Right lobe of liver (tissue), 6 donors: ENCODE measurements around the gene ASPSCR1. TPM values are rescaled to one million over a fixed set of nuclear protein-coding genes. Genes with fewer than 3 reads are reported as not detected.
A peak's percentile ranks its signal among the peaks of the same experiment; 100 is the strongest.

Source experiments
- ATAC-seq, 4 donors: fragments of 200-7000 bp; cut with Tn5 transposase; one replicate each; pipeline ENCODE4 v1.9.1; 2020; ENCODE audit warnings: mild to moderate bottlenecking in 4 of 4, moderate library complexity in 4 of 4
- DNase-seq, 3 donors: peaks; one replicate each; pipeline ENCODE4 v3.0.0-alpha.2; 2020
- H3K27ac ChIP-seq, 3 donors: fragments of 200-600 bp; one replicate each; pipeline ENCODE4 v1.8.0; 2022
- H3K27me3 ChIP-seq, 2 donors: fragments of 200-600 bp; one replicate each; pipeline ENCODE4 v1.8.0; 2022
- H3K36me3 ChIP-seq, 4 donors: fragments of 200-600 bp; sonication (generic) in 1 of 4; one replicate each; pipeline versions ENCODE4 v1.5.1 to v1.8.0; 2017 to 2022; ENCODE audit warnings: control low read depth in 1 of 4
- H3K4me1 ChIP-seq, 4 donors: fragments of 200-600 bp; sonication (generic) in 1 of 4; one replicate each; pipeline versions ENCODE4 v1.5.1 to v1.8.0; 2017 to 2022; ENCODE audit warnings: control low read depth in 1 of 4
- H3K4me3 ChIP-seq, 3 donors: fragments of 200-600 bp; one replicate each; pipeline ENCODE4 v1.8.0; 2022
- H3K9me3 ChIP-seq, 4 donors: fragments of 200-600 bp; sonication (generic) in 1 of 4; one replicate each; pipeline versions ENCODE4 v1.5.1 to v1.8.0; 2017 to 2022; ENCODE audit warnings: control low read depth in 1 of 4
- POLR2A ChIP-seq: fragments of 450-650 bp; IDR thresholded peaks from one replicate; pipeline ENCODE4 v1.6.1; 2017; ENCODE audit warnings: antibody characterized with exemption, mild to moderate bottlenecking
- WGBS: methylation state at CpG from one replicate; pipeline ENCODE4 v1.1.6; 2018; ENCODE audit warnings: low coverage, low lambda C conversion rate; ENCODE audit not compliant: insufficient coverage; ENCODE audit errors: missing lambda C conversion rate; 5-methylcytosine and 5-hydroxymethylcytosine counted together
- intact Hi-C, 2 donors: fragments of 100-400 bp; cut with DNase I; formaldehyde crosslinking; loops; one replicate each; pipeline versions ENCODE4 v1.11.2 to v1.14.1; 2022
- total RNA-seq, 6 experiments: library from RNA; depleted of rRNA in 2 of 6; stranded (reverse); fragments of >200 nt in 2 of 6; fragmentation: NEBNext Ultra II Directional in 3 of 6; extraction: Animal tissue kit (Norgen Biotek cat#: 25700) in 3 of 6; gene quantifications; one replicate each; pipeline versions ENCODE4 v1.1.0 to v1.2.4, GENCODE V29; 2016 to 2023
- TF ChIP-seq, protein P1 (sequence below), 4 donors: fragments of 200-600 bp in 3 of 4; fragments of 450-650 bp in 1 of 4; IDR thresholded peaks; one replicate each; pipeline versions ENCODE4 v1.5.1 to v1.8.0; 2016 to 2022; ENCODE audit warnings: antibody characterized with exemption in 4 of 4, mild to moderate bottlenecking in 2 of 4
- donor health status: DM: no; HTN: yes; CAD: no.
- donor health status: DM: no; HTN: no; CAD: no.
- donor health status: DM: no; HTN: no; CAD: no.
- donor health status: DM: no; HTN: yes; CAD: no.
- donor health status: DM: no; HTN: yes; CAD: no.

ASPSCR1 gene
- total RNA-seq, 6 experiments from 2014 or later, result 24.4 to 55.6 (median 32.9) TPM

DNA sequence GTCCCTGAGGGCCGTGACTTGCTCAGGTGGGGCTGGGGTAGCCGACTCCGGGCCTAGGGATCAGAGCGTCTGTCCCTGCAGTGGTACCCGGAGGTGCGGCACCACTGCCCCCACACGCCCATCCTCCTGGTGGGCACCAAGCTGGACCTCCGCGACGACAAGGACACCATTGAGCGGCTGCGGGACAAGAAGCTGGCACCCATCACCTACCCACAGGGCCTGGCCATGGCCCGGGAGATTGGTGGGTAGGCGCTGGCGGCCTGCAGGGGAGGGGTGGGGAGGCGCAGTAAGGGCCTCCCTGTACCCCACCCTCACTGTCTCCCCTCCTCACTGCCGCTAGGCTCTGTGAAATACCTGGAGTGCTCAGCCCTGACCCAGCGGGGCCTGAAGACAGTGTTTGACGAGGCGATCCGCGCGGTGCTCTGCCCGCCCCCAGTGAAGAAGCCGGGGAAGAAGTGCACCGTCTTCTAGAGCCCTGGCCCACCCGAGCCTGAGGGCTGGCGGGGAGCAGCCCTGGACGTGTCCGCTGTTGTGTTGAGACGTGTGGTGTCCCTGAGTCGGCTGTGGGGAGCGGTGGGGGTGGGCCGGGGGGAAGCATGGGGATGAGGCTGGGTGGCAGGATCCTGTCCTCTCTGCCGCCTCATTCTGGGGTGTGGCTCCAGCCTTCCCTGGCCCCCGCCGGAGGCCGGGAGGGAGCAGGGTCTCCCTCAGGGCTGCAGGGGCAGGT is 56.1 kb downstream of the ASPSCR1 start:
- no peak overlapping the region for H3K4me3 ChIP-seq
- 20% methylated on average over 1 of the region's 38 CpGs for WGBS
- ATAC-seq, result no peak
- intact Hi-C loops, result loop anchor here (5.0 to 10.0 kb wide), 3 partner anchors 51 to 124 kb away; partner anchors contain the start of gene FASN (in 1 of the 2)
- no peak for DNase-seq
- H3K4me1 ChIP-seq, result peaks cover 0 to 36% (median 13%) of the 10 kb centered on the region in 4 donors
- H3K27ac ChIP-seq, result peak overlapping the region in 1 of 3 donors; percentile 51
- H3K9me3 ChIP-seq, result no peaks in the 10 kb centered on the region
- H3K27me3 ChIP-seq, result no peaks in the 10 kb centered on the region
- H3K36me3 ChIP-seq, result peaks cover 0 to 16% (median 0%) of the 10 kb centered on the region in 4 donors
- TF ChIP-seq POLR2A, result no peak
- TF ChIP-seq, protein P1, sequence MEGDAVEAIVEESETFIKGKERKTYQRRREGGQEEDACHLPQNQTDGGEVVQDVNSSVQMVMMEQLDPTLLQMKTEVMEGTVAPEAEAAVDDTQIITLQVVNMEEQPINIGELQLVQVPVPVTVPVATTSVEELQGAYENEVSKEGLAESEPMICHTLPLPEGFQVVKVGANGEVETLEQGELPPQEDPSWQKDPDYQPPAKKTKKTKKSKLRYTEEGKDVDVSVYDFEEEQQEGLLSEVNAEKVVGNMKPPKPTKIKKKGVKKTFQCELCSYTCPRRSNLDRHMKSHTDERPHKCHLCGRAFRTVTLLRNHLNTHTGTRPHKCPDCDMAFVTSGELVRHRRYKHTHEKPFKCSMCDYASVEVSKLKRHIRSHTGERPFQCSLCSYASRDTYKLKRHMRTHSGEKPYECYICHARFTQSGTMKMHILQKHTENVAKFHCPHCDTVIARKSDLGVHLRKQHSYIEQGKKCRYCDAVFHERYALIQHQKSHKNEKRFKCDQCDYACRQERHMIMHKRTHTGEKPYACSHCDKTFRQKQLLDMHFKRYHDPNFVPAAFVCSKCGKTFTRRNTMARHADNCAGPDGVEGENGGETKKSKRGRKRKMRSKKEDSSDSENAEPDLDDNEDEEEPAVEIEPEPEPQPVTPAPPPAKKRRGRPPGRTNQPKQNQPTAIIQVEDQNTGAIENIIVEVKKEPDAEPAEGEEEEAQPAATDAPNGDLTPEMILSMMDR (IDR thresholded peaks at IDR 0.05), result no peak

DNA sequence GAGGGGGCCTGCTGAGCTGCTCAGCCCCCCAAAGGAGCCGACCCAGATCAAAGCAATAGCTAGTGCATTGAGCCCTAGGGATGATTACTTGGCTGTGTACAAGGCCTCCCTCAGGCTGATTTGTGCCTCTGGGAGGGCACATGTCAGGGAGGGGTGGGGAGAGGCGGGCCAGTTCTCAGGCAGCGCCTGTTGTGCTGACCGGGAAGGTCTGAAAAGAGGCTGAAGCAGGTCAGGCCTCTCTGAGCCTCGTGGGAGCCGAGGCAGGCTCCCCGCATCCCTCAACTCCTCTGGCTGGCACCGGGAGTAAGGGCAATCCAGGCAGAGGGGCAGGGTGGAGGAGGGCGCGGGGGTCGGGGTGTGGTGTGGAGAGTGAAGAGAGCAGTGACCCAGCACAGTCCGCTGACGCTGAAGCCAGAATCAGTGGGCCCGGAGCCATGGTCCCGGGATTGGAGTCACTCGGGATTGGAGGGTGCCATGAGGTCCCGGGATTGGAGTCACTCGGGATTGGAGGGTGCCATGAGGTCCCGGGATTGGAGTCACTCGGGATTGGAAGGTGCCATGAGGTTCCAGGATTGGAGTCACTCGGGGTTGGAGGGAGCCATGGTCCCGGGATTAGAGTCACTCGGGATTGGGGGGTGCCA is 57.1 kb downstream of the ASPSCR1 start:
- ATAC-seq (peak in 2 of 4 donors; percentile 1 to 14), DNase-seq (peak in 2 of 3 donors; percentile 87 to 89)
- Histone ChIP-seq H3K27me3 (no peaks in the 10 kb centered on the region), H3K4me1 (peaks cover 0 to 46% (median 18%) of the 10 kb centered on the region in 4 donors), H3K36me3 (peaks cover 0 to 16% (median 0%) of the 10 kb centered on the region in 4 donors), H3K9me3 (no peaks in the 10 kb centered on the region), H3K27ac (peak overlapping the region in 1 of 3 donors; percentile 51), H3K4me3 (no peak overlapping the region)
- intact Hi-C loops, result loop anchor here (5.0 to 10.0 kb wide), 3 partner anchors 50 to 123 kb away; partner anchors contain the start of gene FASN (in 1 of the 2)
- 24% methylated on average over 12 of the region's 23 CpGs for WGBS
- no peak for TF ChIP-seq POLR2A
- TF ChIP-seq, protein P1 (IDR thresholded peaks at IDR 0.05), result no peak

DNA sequence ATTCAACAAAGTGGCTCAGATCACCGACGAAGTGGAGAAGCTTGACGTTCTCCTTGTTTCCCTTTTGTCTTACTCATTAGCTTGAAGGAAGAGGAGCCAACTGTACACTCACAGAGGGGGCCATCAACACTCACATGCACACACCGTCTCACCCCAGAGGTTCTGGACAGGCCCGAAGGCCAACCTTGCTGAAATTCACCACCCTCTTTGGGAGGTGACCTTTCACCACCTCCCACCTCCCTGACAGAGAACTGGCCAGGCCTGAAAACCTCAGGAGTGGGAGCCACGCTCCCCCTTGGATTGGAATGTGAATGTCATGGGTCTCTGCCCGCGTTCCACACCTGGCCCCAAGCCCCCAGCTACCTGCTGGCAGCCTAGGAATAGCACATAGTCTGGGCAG is 58.1 kb downstream of the ASPSCR1 start:
- no peak for TF ChIP-seq POLR2A
- TF ChIP-seq, protein P1 (IDR thresholded peaks at IDR 0.05), result no peak
- Histone ChIP-seq H3K9me3 (no peaks in the 10 kb centered on the region), H3K4me3 (peak overlapping the region in 1 of 3 donors; percentile 81), H3K36me3 (peaks cover 0 to 16% (median 0%) of the 10 kb centered on the region in 4 donors), H3K4me1 (peaks cover 0 to 44% (median 15%) of the 10 kb centered on the region in 4 donors), H3K27ac (peak overlapping the region in 1 of 3 donors; percentile 89), H3K27me3 (no peaks in the 10 kb centered on the region)
- WGBS, result 37% methylated on average over 7 of the region's 8 CpGs
- intact Hi-C loops, result loop anchor here (10.0 kb wide), 2 partner anchors 49 to 59 kb away; partner anchors contain the start of gene FASN (in 1 of the 2)
- no peak for ATAC-seq
- DNase-seq, result no peak

DNA sequence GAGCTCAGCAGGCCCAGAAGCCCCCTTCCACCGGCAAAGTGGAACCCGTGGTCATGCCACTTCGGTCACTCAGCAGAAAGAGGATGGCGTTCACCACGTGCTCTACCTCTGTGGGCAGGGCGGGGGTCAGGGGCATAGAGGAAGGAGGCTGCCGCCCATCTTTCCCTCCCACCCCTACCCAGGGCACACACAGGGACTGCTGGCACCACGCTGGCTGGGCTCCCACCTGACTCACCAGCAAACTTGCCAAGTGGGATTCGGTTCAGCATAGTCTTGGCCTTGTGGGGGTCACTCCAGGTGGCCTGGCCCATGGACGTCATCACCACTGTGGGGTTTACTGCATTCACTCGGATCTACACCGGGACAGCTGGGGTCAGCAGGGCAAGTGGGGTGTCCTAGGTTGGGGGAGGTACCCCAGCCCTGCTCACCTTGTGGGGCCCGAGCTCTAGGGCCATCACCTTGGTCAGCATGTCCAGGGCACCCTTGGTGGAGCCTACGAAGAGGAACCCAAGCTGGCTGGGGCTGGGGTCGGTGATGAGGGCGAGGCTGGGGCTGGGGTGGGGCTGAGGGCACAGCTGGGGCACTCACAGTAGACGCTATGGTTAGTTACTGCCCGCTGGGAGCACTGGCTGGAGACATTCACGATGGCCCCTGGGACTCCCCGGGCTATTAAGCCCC is 58.7 kb downstream of the ASPSCR1 start:
- Histone ChIP-seq H3K9me3 (no peaks in the 10 kb centered on the region), H3K4me3 (peak overlapping the region; percentile 68 to 97 (median 81)), H3K27ac (peak overlapping the region in 1 of 3 donors; percentile 89), H3K4me1 (peaks cover 0 to 50% (median 15%) of the 10 kb centered on the region in 4 donors), H3K36me3 (peaks cover 0 to 16% (median 0%) of the 10 kb centered on the region in 4 donors), H3K27me3 (no peaks in the 10 kb centered on the region)
- ATAC-seq (peak in 1 of 4 donors; percentile 3), DNase-seq (peak in 1 of 3 donors; percentile 67)
- TF ChIP-seq, protein P1 (IDR thresholded peaks at IDR 0.05), result no peak
- no peak for TF ChIP-seq POLR2A
- intact Hi-C loops, result loop anchor here (10.0 kb wide), 2 partner anchors 49 to 59 kb away; partner anchors contain the start of gene FASN (in 1 of the 2)
- WGBS, result 42% methylated on average over 6 of the region's 20 CpGs
